Upper lobe of left lung (tissue), 4 donors: ENCODE data around the gene IL22.

Experiments
- CTCF ChIP-seq, 6 experiments: fragments of 450-650 bp in 4 of 6; fragments of 200-600 bp in 2 of 6; sonication (generic) in 2 of 6; IDR thresholded peaks; one replicate each; pipeline ENCODE4 v1.5.1; 2016 to 2019; ENCODE audit warnings: antibody characterized with exemption in 6 of 6
- POLR2A ChIP-seq, 4 donors: fragments of 450-650 bp; IDR thresholded peaks; one replicate each; pipeline ENCODE4 v1.5.1; 2016 to 2017; ENCODE audit warnings: antibody characterized with exemption in 4 of 4, mild to moderate bottlenecking in 2 of 4
- POLR2AphosphoS5 ChIP-seq, 2 donors: sonication (generic); formaldehyde crosslinking; IDR thresholded peaks; one replicate each; pipeline ENCODE4 v1.5.1; 2017; ENCODE audit warnings: antibody characterized with exemption in 2 of 2

- TF ChIP-seq CTCF (IDR thresholded peaks at IDR 0.05), result no peak
- no peak for TF ChIP-seq POLR2A (IDR thresholded peaks at IDR 0.05)
- no peak for TF ChIP-seq POLR2AphosphoS5 (IDR thresholded peaks at IDR 0.05)
These were observed 17.9 kb upstream of the IL22 start for GRCh38 chr12:68271346-68271745.
